ENCODE results near the gene ATP6V1A. TPM values are rescaled to one million over a fixed set of nuclear protein-coding genes. Genes with fewer than 3 reads are reported as not detected.

ATP6V1A gene
- polyA plus RNA-seq, 1 experiment, result 83.0 TPM

- no peak overlapping the region for H3K4me3 ChIP-seq (ENCODE audit: low read depth, low read length)
- CTCF ChIA-PET, result interaction anchor here (0.7 to 1.1 kb wide), 2 partner anchors 12 to 96 kb away, joined by 5 to 6 read pairs; no protein-coding TSS in a partner anchor
- no peak overlapping the region for H3K27ac ChIP-seq (ENCODE audit: low read depth, low read length)
- POLR2A ChIA-PET, result no interaction called here
- no peaks in the 10 kb centered on the region for H3K27me3 ChIP-seq (ENCODE audit: control insufficient read depth, insufficient read depth, low read length)
- no peak for DNase-seq (ENCODE audit: low read depth, low spot score)
- TF ChIP-seq CTCF (IDR thresholded peaks at IDR 0.05; ENCODE audit: low read depth, low read length), result no peak
- H3K9me3 ChIP-seq (ENCODE audit: control insufficient read depth, insufficient read depth, low read length), result no peaks in the 10 kb centered on the region
These were observed 85.8 kb downstream of the ATP6V1A start for GRCh38 chr3:113832477-113833164.

- POLR2A ChIA-PET, result no interaction called here
- no peak for DNase-seq (ENCODE audit: low read depth, low spot score)
- Histone ChIP-seq H3K27me3 (ENCODE audit: control insufficient read depth, insufficient read depth, low read length) (no peaks in the 10 kb centered on the region), H3K9me3 (ENCODE audit: control insufficient read depth, insufficient read depth, low read length) (no peaks in the 10 kb centered on the region), H3K4me3 (ENCODE audit: low read depth, low read length) (no peak overlapping the region), H3K27ac (ENCODE audit: low read depth, low read length) (no peak overlapping the region)
- TF ChIP-seq CTCF (IDR thresholded peaks at IDR 0.05; ENCODE audit: low read depth, low read length), result no peak
- CTCF ChIA-PET, result interaction anchor here (0.7 to 2.3 kb wide), 6 partner anchors 10 to 647 kb away, joined by 3 to 11 read pairs (median 4); no protein-coding TSS in a partner anchor
These were observed 88.1 kb downstream of the ATP6V1A start for GRCh38 chr3:113834983-113835382.

GRCh38 chr3:113838631-113839209, 91.9 kb downstream of the ATP6V1A start, which contains the start of gene GRAMD1C:
GRAMD1C (plus strand) TSS chr3:113838788; CDS start chr3:113838910, 122 bp downstream.
- H3K4me3 ChIP-seq (ENCODE audit: low read depth, low read length), result peak within 1 kb of the TSS; percentile 77
- peak; percentile 74 for DNase-seq (ENCODE audit: low read depth, low spot score)
- H3K27ac ChIP-seq (ENCODE audit: low read depth, low read length), result no peak within 1 kb of the TSS
- H3K9me3 ChIP-seq (ENCODE audit: control insufficient read depth, insufficient read depth, low read length), result no peaks in the 10 kb centered on the region
- ChIA-PET POLR2A (interaction anchor here (0.7 kb wide), 1 partner anchor 19 kb away, joined by 6 read pairs; no protein-coding TSS in a partner anchor), CTCF (interaction anchor here (0.6 to 4.9 kb wide), 32 partner anchors 13 to 1985 kb away, joined by 3 to 34 read pairs (median 4); partner anchors contain the start of gene ATG3)
- TF ChIP-seq CTCF (IDR thresholded peaks at IDR 0.05; ENCODE audit: low read depth, low read length), result peak; percentile 86
- H3K27me3 ChIP-seq (ENCODE audit: control insufficient read depth, insufficient read depth, low read length), result no peaks in the 10 kb centered on the region

GRCh38 chr3:113839551-113839950, 92.7 kb downstream of the ATP6V1A start:
- DNase-seq (ENCODE audit: low read depth, low spot score), result no peak
- H3K27me3 ChIP-seq (ENCODE audit: control insufficient read depth, insufficient read depth, low read length), result no peaks in the 10 kb centered on the region
- ChIA-PET POLR2A (no interaction called here), CTCF (interaction anchor here (1.1 to 4.9 kb wide), 6 partner anchors 14 to 985 kb away, joined by 3 to 34 read pairs (median 4); no protein-coding TSS in a partner anchor)
- H3K27ac ChIP-seq (ENCODE audit: low read depth, low read length), result no peak overlapping the region
- TF ChIP-seq CTCF (IDR thresholded peaks at IDR 0.05; ENCODE audit: low read depth, low read length), result no peak
- H3K9me3 ChIP-seq (ENCODE audit: control insufficient read depth, insufficient read depth, low read length), result no peaks in the 10 kb centered on the region
- H3K4me3 ChIP-seq (ENCODE audit: low read depth, low read length), result peak overlapping the region; percentile 77; the same call in 1 of the 2 replicates

Measured in AG04450 (cell line).